ENCODE data around the gene SUN1. TPM values are rescaled to one million over a fixed set of nuclear protein-coding genes. Genes with fewer than 3 reads are reported as not detected.

The SUN1 gene
- total and polyA plus RNA-seq, 2 donors (not counting 1 experiment from before 2014, with no cell fraction given), result 198 to 254 TPM

- H3K4me2 ChIP-seq (replicated peaks; ENCODE audit: low read depth, low read length, poor library complexity, severe bottlenecking), result no peak overlapping the region
- H2AFZ ChIP-seq (ENCODE audit: insufficient read depth, low read depth, low read length, poor library complexity, severe bottlenecking), result no peak overlapping the region
- H3K9me3 ChIP-seq (ENCODE audit: control extremely low read depth in 1 of 3, control insufficient read depth in 2 of 3, insufficient read depth in 1 of 3, low read length in 2 of 3), result no peaks in the 10 kb centered on the region
- H4K20me1 ChIP-seq (ENCODE audit: control insufficient read depth, insufficient read depth, low read length, poor library complexity, severe bottlenecking), result peaks cover 90% of the 10 kb centered on the region
- WGBS (ENCODE audit: insufficient coverage), result 90% methylated on average over 8 of the region's 11 CpGs
- ATAC-seq (ENCODE audit: low read depth), result no peak
- peaks cover 0 to 9% of the 10 kb centered on the region in 2 experiments for H3K36me3 ChIP-seq (replicated peaks in 1 of 2; ENCODE audit: control extremely low read depth in 1 of 2, control insufficient read depth in 1 of 2, extremely low read depth in 1 of 2, insufficient read depth in 2 of 2, low read length in 1 of 2)
- H3K9ac ChIP-seq (ENCODE audit: low read length), result no peak overlapping the region
- ChIA-PET POLR2A (no interaction called here), CTCF (no interaction called here)
- peaks cover 96% of the 10 kb centered on the region for H3K79me2 ChIP-seq (ENCODE audit: control insufficient read depth, insufficient read depth, low read length)
- intact Hi-C loops (cut with micrococcal nuclease), result no loop called here
- peaks cover 14 to 18% of the 10 kb centered on the region in 2 donors for H3K4me1 ChIP-seq (ENCODE audit: control insufficient read depth in 2 of 2, insufficient read depth in 2 of 2, low read length in 2 of 2)
- no peak overlapping the region for H3K27ac ChIP-seq (ENCODE audit: low read length in 2 of 2)
- no peaks in the 10 kb centered on the region for H3K27me3 ChIP-seq (replicated peaks in 1 of 4; ENCODE audit: control extremely low read depth in 1 of 4, control insufficient read depth in 3 of 4, insufficient read depth in 4 of 4, low read length in 3 of 4)
- H3K9me3 Mint-ChIP-seq (ENCODE audit: insufficient read depth), result no peaks in the 10 kb centered on the region
- H3K4me3 ChIP-seq (ENCODE audit: control extremely low read depth in 1 of 5, extremely low read depth in 1 of 5, insufficient read depth in 1 of 5, low read depth in 2 of 5, low read length in 4 of 5), result no peak overlapping the region
- TF ChIP-seq EZH2 (IDR thresholded peaks at IDR 0.05; ENCODE audit: borderline replicate concordance, insufficient read depth, low read depth, low read length, poor library complexity, severe bottlenecking), result no peak
- TF ChIP-seq CTCF (IDR thresholded peaks at IDR 0.05), result no peak
- no peaks in the 10 kb centered on the region for H3K27me3 Mint-ChIP-seq
- H3K27ac Mint-ChIP-seq, result no peak overlapping the region
- no peak for DNase-seq
- H3K4me1 Mint-ChIP-seq, result peaks cover 59% of the 10 kb centered on the region
- no peak overlapping the region for H3K4me3 Mint-ChIP-seq
Observed at GRCh38 chr7:821688-822087, 10.6 kb upstream of the SUN1 start.

GRCh38 chr7:822692-823276 is 9.5 kb upstream of the SUN1 start:
- POLR2A ChIA-PET, result no interaction called here
- intact Hi-C loops (cut with micrococcal nuclease), result no loop called here

More at GRCh38 chr7:822692-823276, 9.5 kb upstream of the SUN1 start:
- H3K27me3 ChIP-seq (replicated peaks in 1 of 4; ENCODE audit: control extremely low read depth in 1 of 4, control insufficient read depth in 3 of 4, insufficient read depth in 4 of 4, low read length in 3 of 4), result no peaks in the 10 kb centered on the region
- Mint-ChIP-seq H3K27me3 (no peaks in the 10 kb centered on the region), H3K4me3 (no peak overlapping the region), H3K9me3 (ENCODE audit: insufficient read depth) (no peaks in the 10 kb centered on the region), H3K27ac (no peak overlapping the region), H3K4me1 (peaks cover 51% of the 10 kb centered on the region)
- peaks cover 97% of the 10 kb centered on the region for H3K79me2 ChIP-seq (ENCODE audit: control insufficient read depth, insufficient read depth, low read length)
- no peak overlapping the region for H3K4me3 ChIP-seq (ENCODE audit: control extremely low read depth in 1 of 5, extremely low read depth in 1 of 5, insufficient read depth in 1 of 5, low read depth in 2 of 5, low read length in 4 of 5)
- H2AFZ ChIP-seq (ENCODE audit: insufficient read depth, low read depth, low read length, poor library complexity, severe bottlenecking), result no peak overlapping the region
- CTCF ChIA-PET, result interaction anchor here (0.6 kb wide), 1 partner anchor 128 kb away, joined by 3 read pairs; no protein-coding TSS in a partner anchor
- H3K27ac ChIP-seq (ENCODE audit: low read length in 2 of 2), result no peak overlapping the region
- no peak for ATAC-seq (ENCODE audit: low read depth)
- no peak for DNase-seq
- 97% methylated on average over 27 of the region's 32 CpGs for WGBS (ENCODE audit: insufficient coverage)
- H3K4me1 ChIP-seq (ENCODE audit: control insufficient read depth in 2 of 2, insufficient read depth in 2 of 2, low read length in 2 of 2), result peaks cover 6 to 11% of the 10 kb centered on the region in 2 donors
- H3K4me2 ChIP-seq (replicated peaks; ENCODE audit: low read depth, low read length, poor library complexity, severe bottlenecking), result no peak overlapping the region
- H3K36me3 ChIP-seq (replicated peaks in 1 of 2; ENCODE audit: control extremely low read depth in 1 of 2, control insufficient read depth in 1 of 2, extremely low read depth in 1 of 2, insufficient read depth in 2 of 2, low read length in 1 of 2), result peaks cover 0 to 9% of the 10 kb centered on the region in 2 experiments
- H3K9me3 ChIP-seq (ENCODE audit: control extremely low read depth in 1 of 3, control insufficient read depth in 2 of 3, insufficient read depth in 1 of 3, low read length in 2 of 3), result no peaks in the 10 kb centered on the region
- no peak for TF ChIP-seq CTCF (IDR thresholded peaks at IDR 0.05)
- TF ChIP-seq EZH2 (IDR thresholded peaks at IDR 0.05; ENCODE audit: borderline replicate concordance, insufficient read depth, low read depth, low read length, poor library complexity, severe bottlenecking), result no peak
- peaks cover 82% of the 10 kb centered on the region for H4K20me1 ChIP-seq (ENCODE audit: control insufficient read depth, insufficient read depth, low read length, poor library complexity, severe bottlenecking)
- no peak overlapping the region for H3K9ac ChIP-seq (ENCODE audit: low read length)
